Panc1 (cell line): ENCODE measurements around the gene UGT1A7.

Experiments
- TCF7L2 ChIP-seq: IDR thresholded peaks from 2 replicates; pipeline ENCODE4 v1.6.1; 2011; ENCODE audit warnings: mild to moderate bottlenecking, low read depth, low read length, inconsistent platforms
- TF ChIP-seq, protein P1 (sequence below): fragments of 450-650 bp; IDR thresholded peaks from 2 replicates; pipeline ENCODE4 v1.5.1; 2017; ENCODE audit warnings: mild to moderate bottlenecking
- TF ChIP-seq, protein P2 (sequence below), 2 experiments: IDR thresholded peaks; 2 replicates each; pipeline ENCODE4 v1.6.1; 2011 to 2012; ENCODE audit warnings: low read depth in 2 of 2, control low read depth in 1 of 2, low read length in 1 of 2, mild to moderate bottlenecking in 1 of 2, moderate library complexity in 1 of 2; ENCODE audit not compliant: insufficient read depth in 1 of 2

DNA sequence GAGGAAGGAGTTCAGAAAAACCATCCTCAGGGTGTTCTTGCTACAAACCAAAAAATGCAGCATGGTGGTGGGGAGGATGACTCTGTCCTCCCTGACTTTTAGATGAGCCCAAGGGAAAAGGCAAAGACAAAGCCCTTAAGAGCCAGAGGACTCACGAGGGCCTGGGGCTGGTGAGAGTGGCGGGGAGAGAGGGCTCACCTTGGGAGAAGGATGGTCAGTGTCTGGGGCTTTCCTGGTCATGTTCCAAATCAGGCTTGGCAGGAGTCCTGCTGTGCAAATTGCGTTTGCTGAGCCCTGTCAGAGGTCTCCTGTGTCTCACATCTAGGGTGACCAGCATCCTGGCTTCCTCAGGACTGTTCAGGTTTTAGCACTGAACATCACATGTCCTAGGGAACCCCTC, 83.1 kb downstream of the UGT1A7 start:
- TF ChIP-seq, protein P1, sequence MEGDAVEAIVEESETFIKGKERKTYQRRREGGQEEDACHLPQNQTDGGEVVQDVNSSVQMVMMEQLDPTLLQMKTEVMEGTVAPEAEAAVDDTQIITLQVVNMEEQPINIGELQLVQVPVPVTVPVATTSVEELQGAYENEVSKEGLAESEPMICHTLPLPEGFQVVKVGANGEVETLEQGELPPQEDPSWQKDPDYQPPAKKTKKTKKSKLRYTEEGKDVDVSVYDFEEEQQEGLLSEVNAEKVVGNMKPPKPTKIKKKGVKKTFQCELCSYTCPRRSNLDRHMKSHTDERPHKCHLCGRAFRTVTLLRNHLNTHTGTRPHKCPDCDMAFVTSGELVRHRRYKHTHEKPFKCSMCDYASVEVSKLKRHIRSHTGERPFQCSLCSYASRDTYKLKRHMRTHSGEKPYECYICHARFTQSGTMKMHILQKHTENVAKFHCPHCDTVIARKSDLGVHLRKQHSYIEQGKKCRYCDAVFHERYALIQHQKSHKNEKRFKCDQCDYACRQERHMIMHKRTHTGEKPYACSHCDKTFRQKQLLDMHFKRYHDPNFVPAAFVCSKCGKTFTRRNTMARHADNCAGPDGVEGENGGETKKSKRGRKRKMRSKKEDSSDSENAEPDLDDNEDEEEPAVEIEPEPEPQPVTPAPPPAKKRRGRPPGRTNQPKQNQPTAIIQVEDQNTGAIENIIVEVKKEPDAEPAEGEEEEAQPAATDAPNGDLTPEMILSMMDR: no peak
- no peak for TF ChIP-seq TCF7L2
- TF ChIP-seq, protein P2, sequence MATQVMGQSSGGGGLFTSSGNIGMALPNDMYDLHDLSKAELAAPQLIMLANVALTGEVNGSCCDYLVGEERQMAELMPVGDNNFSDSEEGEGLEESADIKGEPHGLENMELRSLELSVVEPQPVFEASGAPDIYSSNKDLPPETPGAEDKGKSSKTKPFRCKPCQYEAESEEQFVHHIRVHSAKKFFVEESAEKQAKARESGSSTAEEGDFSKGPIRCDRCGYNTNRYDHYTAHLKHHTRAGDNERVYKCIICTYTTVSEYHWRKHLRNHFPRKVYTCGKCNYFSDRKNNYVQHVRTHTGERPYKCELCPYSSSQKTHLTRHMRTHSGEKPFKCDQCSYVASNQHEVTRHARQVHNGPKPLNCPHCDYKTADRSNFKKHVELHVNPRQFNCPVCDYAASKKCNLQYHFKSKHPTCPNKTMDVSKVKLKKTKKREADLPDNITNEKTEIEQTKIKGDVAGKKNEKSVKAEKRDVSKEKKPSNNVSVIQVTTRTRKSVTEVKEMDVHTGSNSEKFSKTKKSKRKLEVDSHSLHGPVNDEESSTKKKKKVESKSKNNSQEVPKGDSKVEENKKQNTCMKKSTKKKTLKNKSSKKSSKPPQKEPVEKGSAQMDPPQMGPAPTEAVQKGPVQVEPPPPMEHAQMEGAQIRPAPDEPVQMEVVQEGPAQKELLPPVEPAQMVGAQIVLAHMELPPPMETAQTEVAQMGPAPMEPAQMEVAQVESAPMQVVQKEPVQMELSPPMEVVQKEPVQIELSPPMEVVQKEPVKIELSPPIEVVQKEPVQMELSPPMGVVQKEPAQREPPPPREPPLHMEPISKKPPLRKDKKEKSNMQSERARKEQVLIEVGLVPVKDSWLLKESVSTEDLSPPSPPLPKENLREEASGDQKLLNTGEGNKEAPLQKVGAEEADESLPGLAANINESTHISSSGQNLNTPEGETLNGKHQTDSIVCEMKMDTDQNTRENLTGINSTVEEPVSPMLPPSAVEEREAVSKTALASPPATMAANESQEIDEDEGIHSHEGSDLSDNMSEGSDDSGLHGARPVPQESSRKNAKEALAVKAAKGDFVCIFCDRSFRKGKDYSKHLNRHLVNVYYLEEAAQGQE (IDR thresholded peaks at IDR 0.05; ENCODE audit: insufficient read depth in 1 of 2, low read depth in 2 of 2, low read length in 1 of 2): no peak
